H1 (cell line): ENCODE data around the gene ARHGAP10. TPM values are rescaled to one million over a fixed set of nuclear protein-coding genes. Genes with fewer than 3 reads are reported as not detected.

Source experiments
- ATF2 ChIP-seq: IDR thresholded peaks from 2 replicates; pipeline ENCODE4 v1.6.1; 2012; ENCODE audit warnings: low read length, inconsistent platforms
- CBX5 ChIP-seq: fragments of 300-800, 300-1000 bp; sonication (generic); IDR thresholded peaks from 2 replicates; pipeline ENCODE4 v1.7.1; 2016; ENCODE audit warnings: antibody characterized with exemption, low read length, low read depth
- FOSL1 ChIP-seq: IDR thresholded peaks from 2 replicates; pipeline ENCODE4 v1.6.1; 2011; ENCODE audit warnings: mild to moderate bottlenecking, low read depth, low read length, moderate library complexity; ENCODE audit not compliant: insufficient read depth
- NRF1 ChIP-seq: IDR thresholded peaks from 2 replicates; pipeline ENCODE4 v1.6.1; 2011; ENCODE audit warnings: mild to moderate bottlenecking, low read depth, low read length, improper control_type of control experiment
- RXRA ChIP-seq: IDR thresholded peaks from 2 replicates; pipeline ENCODE4 v1.6.1; 2011; ENCODE audit warnings: low read depth, mild to moderate bottlenecking, low read length, moderate library complexity; ENCODE audit not compliant: insufficient read depth
- ZNF274 ChIP-seq: IDR thresholded peaks from 2 replicates; pipeline ENCODE4 v1.7.0; 2012; ENCODE audit warnings: low read length, borderline replicate concordance; ENCODE audit errors: extremely low read depth
- polyA plus RNA-seq, 7 experiments: library from polyadenylated mRNA; depleted of rRNA in 3 of 7; stranded (reverse) in 5 of 7; unstranded in 2 of 7; fragments of >200 nt in 5 of 7; fragments of 200-250 nt in 2 of 7; gene quantifications; 1 replicate in 5 of 7; 2 replicates in 1 of 7; 4 replicates in 1 of 7; pipeline versions ENCODE4 v1.2.1 to v1.2.3, GENCODE V29; 2011 to 2013; ENCODE audit warnings: missing spikeins in 2 of 7, mixed read lengths in 2 of 7
- total RNA-seq: library from RNA; stranded (reverse); fragmentation: NEBNext Ultra II Directional; extraction: Animal tissue kit (Norgen Biotek cat#: 25700); gene quantifications from 2 replicates; pipeline ENCODE4 v1.2.1, GENCODE V29; 2021

The ARHGAP10 gene
- total and polyA plus RNA-seq, 2 of the 8 experiments (the other 6 are each of a cell fraction or from before 2014, with no cell fraction given) = 3.7 to 6.1 TPM

GRCh38 chr4:147840838-147841738 lies 109.2 kb downstream of the ARHGAP10 start (continued):
- TF ChIP-seq NRF1 = no peak
- TF ChIP-seq RXRA = no peak
- TF ChIP-seq ZNF274 = no peak
- TF ChIP-seq CBX5 = no peak
- no peak for TF ChIP-seq ATF2
- TF ChIP-seq FOSL1 = no peak
